Measurements from ENCODE around the gene ZFAND3. TPM values are rescaled to one million over a fixed set of nuclear protein-coding genes. Genes with fewer than 3 reads are reported as not detected.

Gene ZFAND3
- total and polyA plus RNA-seq, 2 of the 4 experiments (the other 2 are of a cell fraction): 10.9 to 26.7 TPM

DNA sequence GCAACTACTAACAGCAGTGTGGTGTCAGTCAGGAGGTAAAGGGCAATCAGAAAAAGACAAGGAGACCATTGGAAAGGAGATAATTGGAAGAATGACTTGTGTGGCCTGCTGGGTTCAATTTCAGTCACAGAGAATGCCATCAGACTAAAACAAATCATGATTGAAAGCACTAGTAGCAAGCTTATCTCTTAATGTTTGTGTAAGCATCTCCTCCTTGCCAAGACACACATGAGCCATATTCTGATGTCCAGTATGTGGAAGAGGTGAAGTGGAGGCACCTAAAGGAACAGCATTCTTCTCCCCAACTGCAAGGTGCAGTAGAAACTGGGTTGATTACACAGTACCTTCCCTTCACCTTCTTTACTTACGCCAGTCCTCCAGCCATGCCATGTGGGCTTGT, 287.5 kb downstream of the ZFAND3 start:
- Histone ChIP-seq H3K4ac (ENCODE audit: low read depth, low read length) (no peak overlapping the region), H3K36me3 (ENCODE audit: control insufficient read depth, insufficient read depth, low read length) (peaks cover 9% of the 10 kb centered on the region), H3K23ac (ENCODE audit: low read depth, low read length) (no peak overlapping the region), H2AK5ac (ENCODE audit: low read depth, low read length) (no peak overlapping the region), H2BK20ac (ENCODE audit: low read depth, low read length) (no peak overlapping the region), H3K9me3 (ENCODE audit: control insufficient read depth, insufficient read depth, low read length) (no peaks in the 10 kb centered on the region), H2BK120ac (ENCODE audit: low read depth, low read length) (no peak overlapping the region), H2AK9ac (replicated peaks; ENCODE audit: low read depth, low read length, poor library complexity) (no peak overlapping the region), H3K18ac (ENCODE audit: low read depth, low read length) (no peak overlapping the region), H3K79me1 (ENCODE audit: low read depth in 1 of 2, low read length in 2 of 2) (peaks cover 41 to 69% of the 10 kb centered on the region in 2 experiments), H2BK15ac (ENCODE audit: low read depth, low read length) (no peak overlapping the region), H4K5ac (ENCODE audit: low read depth, low read length) (no peak overlapping the region), H3K9ac (ENCODE audit: low read depth, low read length) (no peak overlapping the region), H3K4me1 (ENCODE audit: control insufficient read depth, insufficient read depth, low read length) (peaks cover 9% of the 10 kb centered on the region), H3K27me3 (ENCODE audit: control insufficient read depth, insufficient read depth, low read length) (no peaks in the 10 kb centered on the region), H4K20me1 (ENCODE audit: insufficient read depth, low read length) (peaks cover 39% of the 10 kb centered on the region; the same call in 1 of the 2 replicates), H2BK5ac (ENCODE audit: low read depth, low read length, poor library complexity, severe bottlenecking) (no peak overlapping the region), H3K4me3 (ENCODE audit: insufficient read depth, low read depth, low read length) (no peak overlapping the region), H3K27ac (ENCODE audit: insufficient read depth, low read length) (no peak overlapping the region), H2AFZ (replicated peaks; ENCODE audit: low read length, poor library complexity) (no peak overlapping the region), H3K9me1 (ENCODE audit: insufficient read depth, low read length) (peaks cover 12% of the 10 kb centered on the region), H3K4me2 (ENCODE audit: low read depth, low read length) (no peak overlapping the region), H3K56ac (ENCODE audit: extremely low read depth, insufficient read depth, low read length) (no peak overlapping the region), H4K91ac (ENCODE audit: insufficient read depth, low read depth, low read length) (no peak overlapping the region), H4K8ac (ENCODE audit: low read depth in 2 of 2, low read length in 2 of 2) (no peak overlapping the region), H3K14ac (replicated peaks; ENCODE audit: low read depth, low read length) (no peak overlapping the region)
- intact Hi-C loops (cut with micrococcal nuclease) (no loop called here), dilution Hi-C loops (cut with HindIII; ENCODE audit: low sequenced_read_pairs, unreplicated experiment) (no loop called here), in situ Hi-C loops (cut with MboI; ENCODE audit: low sequenced_read_pairs) (no loop called here)
- TF ChIP-seq NFE2L2 (IDR thresholded peaks at IDR 0.05; ENCODE audit: low read depth, low read length) (no peak), MAZ (IDR thresholded peaks at IDR 0.05; ENCODE audit: borderline replicate concordance, low read depth, low read length) (no peak), RCOR1 (IDR thresholded peaks at IDR 0.05; ENCODE audit: insufficient replicate concordance, low read length) (no peak), CEBPB (IDR thresholded peaks at IDR 0.05; ENCODE audit: low read depth, low read length) (no peak), MAFK (IDR thresholded peaks at IDR 0.05; ENCODE audit: low read depth, low read length) (no peak), FOS (IDR thresholded peaks at IDR 0.05; ENCODE audit: low read depth, low read length) (no peak), CHD1 (IDR thresholded peaks at IDR 0.05; ENCODE audit: low read depth, low read length) (no peak), SMC3 (IDR thresholded peaks at IDR 0.05; ENCODE audit: low read depth, low read length) (no peak)
- TF ChIP-seq, protein P1, sequence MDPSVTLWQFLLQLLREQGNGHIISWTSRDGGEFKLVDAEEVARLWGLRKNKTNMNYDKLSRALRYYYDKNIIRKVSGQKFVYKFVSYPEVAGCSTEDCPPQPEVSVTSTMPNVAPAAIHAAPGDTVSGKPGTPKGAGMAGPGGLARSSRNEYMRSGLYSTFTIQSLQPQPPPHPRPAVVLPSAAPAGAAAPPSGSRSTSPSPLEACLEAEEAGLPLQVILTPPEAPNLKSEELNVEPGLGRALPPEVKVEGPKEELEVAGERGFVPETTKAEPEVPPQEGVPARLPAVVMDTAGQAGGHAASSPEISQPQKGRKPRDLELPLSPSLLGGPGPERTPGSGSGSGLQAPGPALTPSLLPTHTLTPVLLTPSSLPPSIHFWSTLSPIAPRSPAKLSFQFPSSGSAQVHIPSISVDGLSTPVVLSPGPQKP (IDR thresholded peaks at IDR 0.05; ENCODE audit: borderline replicate concordance, low read depth, low read length): no peak
- TF ChIP-seq, protein P2, sequence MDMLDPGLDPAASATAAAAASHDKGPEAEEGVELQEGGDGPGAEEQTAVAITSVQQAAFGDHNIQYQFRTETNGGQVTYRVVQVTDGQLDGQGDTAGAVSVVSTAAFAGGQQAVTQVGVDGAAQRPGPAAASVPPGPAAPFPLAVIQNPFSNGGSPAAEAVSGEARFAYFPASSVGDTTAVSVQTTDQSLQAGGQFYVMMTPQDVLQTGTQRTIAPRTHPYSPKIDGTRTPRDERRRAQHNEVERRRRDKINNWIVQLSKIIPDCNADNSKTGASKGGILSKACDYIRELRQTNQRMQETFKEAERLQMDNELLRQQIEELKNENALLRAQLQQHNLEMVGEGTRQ (IDR thresholded peaks at IDR 0.05; ENCODE audit: low read depth, low read length): no peak
- ChIA-PET CTCF (interaction anchor here (1.5 kb wide), 1 partner anchor 20 kb away, joined by 3 read pairs; no protein-coding TSS in a partner anchor), POLR2A (ENCODE audit: unreplicated experiment) (no interaction called here)
- BruUV-seq (replicated peaks): no TSS peak
- WGBS, 2 experiments (ENCODE audit: extremely low coverage in 2 of 2, insufficient read length in 1 of 2): no CpG with 5 or more reads among the region's 1 CpG
- ATAC-seq (ENCODE audit: low read depth) (no peak), DNase-seq (no peak)

All from IMR-90 (cell line).